K562 (cell line): ENCODE measurements around the gene FZD10. TPM values are rescaled to one million over a fixed set of nuclear protein-coding genes. Genes with fewer than 3 reads are reported as not detected.

Experiments
- ATAC-seq: fragments of 200-7000 bp; cut with Tn5 transposase; 3 replicates; pipeline ENCODE4 v1.9.1; 2020; ENCODE audit warnings: moderate library complexity
- BruUV-seq: library from RNA; stranded (reverse); fragments of 400-500 nt; replicated peaks from 2 replicates; lab custom pipeline; 2021; lab: Mats Ljungman, UMichigan
- CTCF ChIA-PET: fragments of 300-600 bp; formaldehyde crosslinking; extraction: SDS; loops from one replicate; lab custom pipeline; 2021; ENCODE audit warnings: low intra/inter-chr PET ratio; lab: Yijun Ruan, JAX
- POLR2A ChIA-PET: fragments of 300-600, 350-650 bp; sonication (Branson Sonifier 250); formaldehyde crosslinking; extraction: SDS; loops from one replicate; lab custom pipeline; 2021; ENCODE audit warnings: antibody characterized with exemption, inconsistent platforms; lab: Yijun Ruan, JAX
- DNase-seq, 4 experiments: peaks; one replicate each; pipeline versions ENCODE4 v3.0.0 to v3.0.0-alpha.2; 2011 to 2018; ENCODE audit warnings: low spot score in 3 of 4, mixed read lengths in 3 of 4; ENCODE audit errors: extremely low read depth in 1 of 4
- FAIRE-seq: peaks from 2 replicates; lab custom pipeline; 2011; peaks lifted over from hg19 to GRCh38; lab: Jason Lieb, UNC
- H2AFZ ChIP-seq: 2 replicates; pipeline ENCODE4 v1.6.0; 2011; ENCODE audit warnings: low read depth, low read length, control low read depth, inconsistent platforms
- H3K27ac ChIP-seq: fragments of 200-600 bp; 3 replicates; pipeline ENCODE4 v1.8.0; 2011; ENCODE audit warnings: low read depth, mild to moderate bottlenecking, control low read depth, inconsistent platforms, low read length, moderate library complexity, mixed read lengths; ENCODE audit errors: extremely low read depth
- H3K27me3 ChIP-seq, 2 experiments: fragments of 300-600 bp in 1 of 2; 2 replicates in 1 of 2; 3 replicates in 1 of 2; pipeline versions ENCODE4 v1.6.0 to v1.8.0; 2011; ENCODE audit warnings: inconsistent platforms in 2 of 2, low read length in 2 of 2, mild to moderate bottlenecking in 1 of 2, mixed read lengths in 1 of 2, moderate library complexity in 1 of 2; ENCODE audit not compliant: control insufficient read depth in 2 of 2, insufficient read depth in 2 of 2
- H3K36me3 ChIP-seq: fragments of 300-600 bp; 3 replicates; pipeline ENCODE4 v1.8.0; 2011; ENCODE audit warnings: mild to moderate bottlenecking, low read length, inconsistent platforms; ENCODE audit not compliant: control insufficient read depth, insufficient read depth
- H3K4me1 ChIP-seq, 2 experiments: fragments of 200-600 bp in 1 of 2; replicated peaks in 1 of 2; 2 replicates in 1 of 2; 3 replicates in 1 of 2; pipeline versions ENCODE4 v1.5.1 to v1.8.0; 2011; ENCODE audit warnings: inconsistent platforms in 2 of 2, low read length in 2 of 2, mild to moderate bottlenecking in 1 of 2, mixed read lengths in 1 of 2, moderate library complexity in 1 of 2; ENCODE audit not compliant: control insufficient read depth in 2 of 2, insufficient read depth in 2 of 2
- H3K4me2 ChIP-seq: 2 replicates; pipeline ENCODE4 v1.6.1; 2011; ENCODE audit warnings: low read length, control low read depth, inconsistent platforms, mixed read lengths; ENCODE audit not compliant: insufficient read depth
- H3K4me3 ChIP-seq: fragments of 200-600 bp; sonication (generic), shearing (Covaris generic); 2 replicates; pipeline ENCODE4 v1.5.1; 2016; ENCODE audit warnings: control low read depth, inconsistent platforms
- H3K79me2 ChIP-seq: fragments of 200-600 bp; 3 replicates; pipeline ENCODE4 v1.8.0; 2011; ENCODE audit warnings: low read length, inconsistent platforms; ENCODE audit not compliant: control insufficient read depth, insufficient read depth
- H3K9ac ChIP-seq, 2 experiments: 2 replicates each; pipeline versions ENCODE4 v1.6.0 to v1.6.1; 2011; ENCODE audit warnings: low read depth in 2 of 2, low read length in 2 of 2, control low read depth in 1 of 2, inconsistent platforms in 1 of 2, mild to moderate bottlenecking in 1 of 2, mixed read lengths in 1 of 2; ENCODE audit not compliant: insufficient read depth in 1 of 2
- H3K9me1 ChIP-seq: one replicate; pipeline ENCODE4 v1.6.0; 2011; ENCODE audit warnings: inconsistent platforms, mild to moderate bottlenecking, low read length, moderate library complexity; ENCODE audit not compliant: control insufficient read depth, insufficient read depth
- H3K9me3 ChIP-seq: replicated peaks from 2 replicates; pipeline ENCODE4 v1.5.1; 2011; ENCODE audit warnings: low read depth, low read length, inconsistent platforms; ENCODE audit not compliant: control insufficient read depth, insufficient read depth
- H4K20me1 ChIP-seq: replicated peaks from 2 replicates; pipeline ENCODE4 v1.6.1; 2011; ENCODE audit warnings: low read length, inconsistent platforms, mixed read lengths; ENCODE audit not compliant: control insufficient read depth, insufficient read depth
- CC2D1A ChIP-seq: fragments of 450-650 bp; IDR thresholded peaks from 2 replicates; pipeline ENCODE4 v1.6.1; 2017; ENCODE audit warnings: mild to moderate bottlenecking
- CHCHD3 ChIP-seq: fragments of 250-450 bp; sonication (Bioruptor Pico); IDR thresholded peaks from 2 replicates; pipeline ENCODE4 v2.1.2; 2022; ENCODE audit warnings: mild to moderate bottlenecking
- DDX20 ChIP-seq: fragments of 450-650 bp; IDR thresholded peaks from 2 replicates; pipeline ENCODE4 v1.6.1; 2016; ENCODE audit warnings: missing genetic modification characterization, low read depth, mild to moderate bottlenecking, missing compliant biosample characterization, moderate library complexity
- FOXJ3 ChIP-seq: sonication (generic); formaldehyde crosslinking; IDR thresholded peaks from 2 replicates; pipeline ENCODE4 v1.4.0; 2020; ENCODE audit warnings: mild to moderate bottlenecking, missing genetic modification reagents
- NFIX ChIP-seq: fragments of 250-450 bp; sonication (Bioruptor Pico); IDR thresholded peaks from 2 replicates; pipeline ENCODE4 v1.4.0; 2020; ENCODE audit warnings: low read depth, mild to moderate bottlenecking, moderate library complexity
- RFX1 ChIP-seq: fragments of 450-650 bp; IDR thresholded peaks from 2 replicates; pipeline ENCODE4 v1.6.1; 2016; ENCODE audit warnings: mild to moderate bottlenecking, moderate library complexity
- RNF2 ChIP-seq: sonication (generic); IDR thresholded peaks from 2 replicates; pipeline ENCODE4 v1.6.1; 2016
- SAP30 ChIP-seq: fragments of 200-600 bp; sonication (generic); IDR thresholded peaks from 2 replicates; pipeline ENCODE4 v1.6.1; 2012; ENCODE audit warnings: borderline replicate concordance, low read depth, mild to moderate bottlenecking, moderate library complexity, low read length, control low read depth, inconsistent platforms; ENCODE audit not compliant: insufficient read depth, poor library complexity, severe bottlenecking
- SPI1 ChIP-seq: IDR thresholded peaks from 2 replicates; pipeline ENCODE4 v1.6.1; 2011; ENCODE audit warnings: low read depth, low read length, control low read depth, borderline replicate concordance
- TEAD1 ChIP-seq, 2 experiments: fragments of 450-650 bp in 1 of 2; sonication (generic) in 1 of 2; formaldehyde crosslinking; IDR thresholded peaks; 2 replicates each; pipeline versions ENCODE4 v1.4.0 to v1.8.0; 2020 to 2022; ENCODE audit warnings: mild to moderate bottlenecking in 2 of 2, missing genetic modification reagents in 1 of 2
- ZBTB40 ChIP-seq, 2 experiments: fragments of 450-650 bp in 1 of 2; sonication (generic) in 1 of 2; formaldehyde crosslinking in 1 of 2; IDR thresholded peaks; 2 replicates each; pipeline versions ENCODE4 v1.7.1 to v1.9.0; 2016 to 2022; ENCODE audit warnings: inconsistent platforms in 1 of 2, mild to moderate bottlenecking in 1 of 2, missing genetic modification reagents in 1 of 2
- WGBS: fragments of 100-300 bp; shearing (Covaris generic); methylation state at CpG from one replicate; pipeline ENCODE4 v1.1.6; 2016; ENCODE audit warnings: low coverage, mixed read lengths; ENCODE audit not compliant: insufficient coverage; ENCODE audit errors: missing lambda C conversion rate; 5-methylcytosine and 5-hydroxymethylcytosine counted together
- in situ Hi-C: fragments of 300-500 bp; cut with MboI; formaldehyde crosslinking; loops from 4 replicates; pipeline ENCODE4 v1.15.0; 2018; ENCODE audit warnings: inconsistent platforms, mixed read lengths
- intact Hi-C: fragments of 100-400 bp; cut with micrococcal nuclease; formaldehyde crosslinking; loops from 2 replicates; pipeline ENCODE4 v1.14.2; 2022
- polyA plus RNA-seq, 8 experiments: library from polyadenylated mRNA; depleted of rRNA in 4 of 8; stranded (reverse) in 5 of 8; unstranded in 3 of 8; fragments of >200 nt; fragmentation: Nextera tagmentation in 2 of 8; fragmentation: Illumina TruSeq in 1 of 8; extraction: Ambion mirVana in 2 of 8; extraction: Trizol in 1 of 8; gene quantifications; 2 replicates each; pipeline versions ENCODE4 v1.2.1 to v1.2.3, GENCODE V29; 2011 to 2014; ENCODE audit warnings: inconsistent platforms in 1 of 8, missing spikeins in 1 of 8
- total RNA-seq, 7 experiments: library from RNA; depleted of rRNA in 6 of 7; stranded (reverse); fragments of >200 nt in 6 of 7; fragmentation: Illumina TruSeq in 2 of 7; extraction: Trizol in 2 of 7; gene quantifications; 2 replicates each; pipeline versions ENCODE4 v1.2.1 to v1.2.3, GENCODE V29; 2011 to 2021; ENCODE audit warnings: low replicate concordance in 1 of 7
- TF ChIP-seq, protein P1 (sequence below): sonication (generic); formaldehyde crosslinking; IDR thresholded peaks from 2 replicates; pipeline ENCODE4 v1.8.1; 2023; ENCODE audit warnings: mild to moderate bottlenecking, missing genetic modification reagents

The FZD10 gene
- total and polyA plus RNA-seq, 9 of the 15 experiments (the other 6 are each of a cell fraction or from before 2014, with no cell fraction given): not detected

- 2% methylated on average over 19 of the region's 27 CpGs for WGBS
- no peak for DNase-seq
- Histone ChIP-seq H3K9me3 (no peaks in the 10 kb centered on the region), H3K9ac (no peak overlapping the region), H4K20me1 (no peaks in the 10 kb centered on the region), H3K4me2 (no peak overlapping the region), H3K9me1 (no peaks in the 10 kb centered on the region), H3K4me3 (no peak overlapping the region), H3K4me1 (no peaks in the 10 kb centered on the region; a peak in 1 of 5 replicates), H3K27me3 (peaks cover 3 to 36% of the 10 kb centered on the region in 2 experiments; a peak in 3 of 5 replicates), H3K27ac (no peak overlapping the region), H3K79me2 (no peaks in the 10 kb centered on the region), H3K36me3 (no peaks in the 10 kb centered on the region), H2AFZ (no peak overlapping the region)
- intact Hi-C loops (no loop called here), in situ Hi-C loops (no loop called here)
- ChIA-PET POLR2A (interaction anchor here (0.7 kb wide), 1 partner anchor 11 kb away, joined by 3 read pairs; no protein-coding TSS in a partner anchor), CTCF (no interaction called here)
- no peak for FAIRE-seq
- no peak for ATAC-seq
- no TSS peak for BruUV-seq
- no peak for TF ChIP-seq DDX20 (tag)
- no peak for TF ChIP-seq NFIX (CRISPR knock-in tag)
- no peak for TF ChIP-seq RFX1
- no peak for TF ChIP-seq FOXJ3 (CRISPR knock-in tag)
- no peak for TF ChIP-seq SPI1
- no peak for TF ChIP-seq ZBTB40 (IDR thresholded peaks at IDR 0.05)
- TF ChIP-seq ZBTB40 (CRISPR knock-in tag; IDR thresholded peaks at IDR 0.05): no peak
- TF ChIP-seq TEAD1 (CRISPR knock-in tag; IDR thresholded peaks at IDR 0.05): no peak
- no peak for TF ChIP-seq SAP30
- TF ChIP-seq, protein P1, sequence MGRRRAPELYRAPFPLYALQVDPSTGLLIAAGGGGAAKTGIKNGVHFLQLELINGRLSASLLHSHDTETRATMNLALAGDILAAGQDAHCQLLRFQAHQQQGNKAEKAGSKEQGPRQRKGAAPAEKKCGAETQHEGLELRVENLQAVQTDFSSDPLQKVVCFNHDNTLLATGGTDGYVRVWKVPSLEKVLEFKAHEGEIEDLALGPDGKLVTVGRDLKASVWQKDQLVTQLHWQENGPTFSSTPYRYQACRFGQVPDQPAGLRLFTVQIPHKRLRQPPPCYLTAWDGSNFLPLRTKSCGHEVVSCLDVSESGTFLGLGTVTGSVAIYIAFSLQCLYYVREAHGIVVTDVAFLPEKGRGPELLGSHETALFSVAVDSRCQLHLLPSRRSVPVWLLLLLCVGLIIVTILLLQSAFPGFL (CRISPR knock-in tag): no peak
- TF ChIP-seq CHCHD3 (CRISPR knock-in tag): no peak
- TF ChIP-seq RNF2: no peak
- TF ChIP-seq CC2D1A: no peak
These were observed 42.9 kb upstream of the FZD10 start for GRCh38 chr12:130119241-130119861.
